GM12864 (cell line): ENCODE measurements around the gene NF1.
"Not testable (repeated sequence)": the region's sequence is repeated elsewhere in the genome, so short reads cannot be mapped to it uniquely, and the experiment has no call there.

Experiments used
- DNase-seq: peaks from one replicate; pipeline ENCODE4 v3.0.0-alpha.2; 2011; ENCODE audit warnings: low read depth
- H3K4me3 ChIP-seq: 2 replicates; pipeline ENCODE4 v1.5.1; 2011; ENCODE audit warnings: mild to moderate bottlenecking, low read depth, low read length, control low read depth
- CTCF ChIP-seq: IDR thresholded peaks from 2 replicates; pipeline ENCODE4 v1.5.1; 2011; ENCODE audit warnings: low read depth, mild to moderate bottlenecking, moderate library complexity, low read length, control low read depth, inconsistent platforms; ENCODE audit errors: missing control alignments

Gene NF1

GRCh38 chr17:31195305-31195704 is 100.5 kb downstream of the NF1 start:
- H3K4me3 ChIP-seq = no peak overlapping the region
- no peak for TF ChIP-seq CTCF
- DNase-seq = no peak

- DNase-seq = no peak
- no peak for TF ChIP-seq CTCF
- no peak overlapping the region for H3K4me3 ChIP-seq
Observed at GRCh38 chr17:31198026-31198425, 103.2 kb downstream of the NF1 start.

- DNase-seq, H3K4me3 ChIP-seq: not testable (repeated sequence)
Observed at GRCh38 chr17:31198666-31199065, 103.9 kb downstream of the NF1 start.

- DNase-seq = no peak
- H3K4me3 ChIP-seq = no peak overlapping the region
- no peak for TF ChIP-seq CTCF
Observed at GRCh38 chr17:31200287-31200686, 105.5 kb downstream of the NF1 start.

- no peak for TF ChIP-seq CTCF
- H3K4me3 ChIP-seq = no peak overlapping the region
- no peak for DNase-seq
Observed at GRCh38 chr17:31202968-31203367, 108.2 kb downstream of the NF1 start.

- H3K4me3 ChIP-seq = no peak overlapping the region
- TF ChIP-seq CTCF = no peak
- DNase-seq = no peak
Observed at GRCh38 chr17:31211352-31212012, 116.7 kb downstream of the NF1 start.

- no peak overlapping the region for H3K4me3 ChIP-seq
- peak; percentile 22 for TF ChIP-seq CTCF
- peak; percentile 15 for DNase-seq
Observed at GRCh38 chr17:31216031-31216751, 121.4 kb downstream of the NF1 start.
